ENCODE results near the gene IL23R.

DNA sequence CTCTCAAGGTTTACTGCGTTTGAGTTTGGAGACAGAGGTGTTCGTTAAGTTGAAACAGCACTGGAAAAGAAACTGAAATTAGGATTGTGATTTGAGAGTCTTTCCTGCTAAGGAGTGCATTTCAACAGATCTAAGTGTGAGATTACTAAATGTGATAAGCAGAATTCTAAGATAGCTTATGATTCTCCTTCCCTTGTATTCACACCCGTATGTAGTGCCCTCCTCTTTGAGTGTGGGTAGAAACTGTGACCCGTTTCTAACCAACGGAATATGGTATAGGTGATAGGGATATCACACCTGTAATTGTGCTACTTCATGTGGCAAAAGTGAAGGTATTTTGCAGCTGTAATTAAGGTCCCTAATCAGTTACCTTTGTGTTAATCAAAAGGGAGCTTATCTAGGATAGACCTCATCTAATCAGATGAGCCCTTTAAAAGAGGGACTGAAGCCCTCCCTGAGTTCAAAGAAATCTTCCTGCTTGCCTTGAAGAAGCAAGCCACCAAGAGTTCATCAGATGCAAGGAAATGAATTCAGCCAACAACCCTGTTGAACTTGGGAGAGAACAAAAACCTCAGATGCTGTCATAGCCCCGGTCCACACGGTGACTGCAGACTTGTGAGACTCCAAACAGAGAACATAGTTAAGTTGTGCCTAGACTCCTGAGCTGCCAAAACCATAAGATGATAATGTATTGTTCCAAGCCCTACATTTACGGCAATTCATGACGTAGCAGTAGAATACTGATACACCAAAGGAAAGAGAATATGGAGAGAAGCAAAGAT is 128.8 kb downstream of the IL23R start:
- TF ChIP-seq EZH2phosphoT487 (IDR thresholded peaks at IDR 0.05; ENCODE audit: insufficient read depth, low read depth) (no peak), EZH2 (IDR thresholded peaks at IDR 0.05; ENCODE audit: insufficient read depth, poor library complexity, severe bottlenecking) (no peak)

Measured in GM23248 (cell line).